OCI-LY3 (cell line): ENCODE data around the gene CYTH3.

Source experiments
- H2AFZ ChIP-seq: fragments of 200-600, 300-600 bp; shearing (Covaris generic); 2 replicates; pipeline ENCODE4 v1.6.0; 2014; ENCODE audit warnings: antibody characterized with exemption, low read depth, low read length
- H3K27ac ChIP-seq: fragments of 200-600, 300-600 bp; sonication (generic); 2 replicates; pipeline ENCODE4 v1.5.1; 2014; ENCODE audit warnings: mild to moderate bottlenecking, low read length, moderate library complexity, mixed read lengths
- H3K27me3 ChIP-seq: fragments of 200-600, 300-600 bp; sonication (generic); 2 replicates; pipeline ENCODE4 v1.6.1; 2014; ENCODE audit warnings: low read depth, low read length, mixed read lengths
- H3K36me3 ChIP-seq: fragments of 200-600, 300-600 bp; sonication (generic); replicated peaks from 2 replicates; pipeline ENCODE3; 2014; ENCODE audit warnings: low read depth, low read length, mixed read lengths
- H3K4me1 ChIP-seq: fragments of 300-600, 200-600 bp; sonication (generic); 2 replicates; pipeline ENCODE4 v1.6.1; 2014; ENCODE audit warnings: low read length, mixed read lengths
- H3K4me2 ChIP-seq: fragments of 200-600, 300-600 bp; sonication (generic); 2 replicates; pipeline ENCODE4 v1.6.1; 2014; ENCODE audit warnings: low read length, mixed read lengths
- H3K4me3 ChIP-seq: fragments of 300-600, 200-600 bp; sonication (generic); 2 replicates; pipeline ENCODE4 v1.5.1; 2014; ENCODE audit warnings: antibody characterized with exemption, mild to moderate bottlenecking, low read length, moderate library complexity
- H3K79me2 ChIP-seq: fragments of 300-600, 200-600 bp; shearing (Covaris generic); 2 replicates; pipeline ENCODE4 v1.6.1; 2014; ENCODE audit warnings: mild to moderate bottlenecking, low read length, mixed read lengths
- H3K9ac ChIP-seq: fragments of 300-600, 200-600 bp; shearing (Covaris generic); 2 replicates; pipeline ENCODE4 v1.6.0; 2014; ENCODE audit warnings: mild to moderate bottlenecking, low read length, moderate library complexity
- H3K9me3 ChIP-seq: fragments of 200-600, 300-600 bp; shearing (Covaris generic); 2 replicates; pipeline ENCODE4 v1.6.1; 2014; ENCODE audit warnings: low read length, mixed read lengths; ENCODE audit not compliant: insufficient read depth
- H4K20me1 ChIP-seq: fragments of 200-600, 300-600 bp; sonication (generic); 2 replicates; pipeline ENCODE4 v1.6.1; 2016; ENCODE audit warnings: low read length, mixed read lengths; ENCODE audit not compliant: insufficient read depth
- CTCF ChIP-seq: fragments of 200-600, 300-600 bp; sonication (generic); IDR thresholded peaks from 2 replicates; pipeline ENCODE4 v1.5.1; 2014; ENCODE audit warnings: antibody characterized with exemption, low read length, low read depth
- EZH2phosphoT487 ChIP-seq: fragments of 200-600 bp; shearing (Covaris generic); IDR thresholded peaks from 2 replicates; pipeline ENCODE4 v1.6.1; 2018; ENCODE audit warnings: antibody characterized with exemption, mixed run types, low read depth

The CYTH3 gene

GRCh38 chr7:6274743-6275142, 2.3 kb upstream of the CYTH3 start:
- no peak for TF ChIP-seq EZH2phosphoT487
- no peak for TF ChIP-seq CTCF
- Histone ChIP-seq H3K36me3 (no peaks in the 10 kb centered on the region), H3K27ac (no peak overlapping the region), H3K4me2 (no peak overlapping the region), H3K9me3 (no peaks in the 10 kb centered on the region), H3K4me3 (no peak overlapping the region), H3K79me2 (no peaks in the 10 kb centered on the region), H3K9ac (no peak overlapping the region), H2AFZ (no peak overlapping the region), H4K20me1 (no peaks in the 10 kb centered on the region), H3K27me3 (peaks cover 17% of the 10 kb centered on the region), H3K4me1 (peaks cover 9% of the 10 kb centered on the region)

GRCh38 chr7:6273917-6274630, 1.6 kb upstream of the CYTH3 start:
- no peaks in the 10 kb centered on the region for H4K20me1 ChIP-seq
- H3K4me1 ChIP-seq = peaks cover 9% of the 10 kb centered on the region
- H3K9me3 ChIP-seq = no peaks in the 10 kb centered on the region
- H3K36me3 ChIP-seq = no peaks in the 10 kb centered on the region
- no peak overlapping the region for H2AFZ ChIP-seq
- no peak overlapping the region for H3K4me3 ChIP-seq
- TF ChIP-seq CTCF (no peak), EZH2phosphoT487 (no peak)
- no peak overlapping the region for H3K27ac ChIP-seq
- peaks cover 17% of the 10 kb centered on the region for H3K27me3 ChIP-seq
- no peak overlapping the region for H3K9ac ChIP-seq
- H3K79me2 ChIP-seq = no peaks in the 10 kb centered on the region
- no peak overlapping the region for H3K4me2 ChIP-seq

GRCh38 chr7:6273380-6273837, 985 bp upstream of the CYTH3 start:
- Histone ChIP-seq H3K27ac (no peak overlapping the region), H3K36me3 (no peaks in the 10 kb centered on the region), H3K27me3 (peaks cover 17% of the 10 kb centered on the region), H3K4me1 (peaks cover 9% of the 10 kb centered on the region), H3K79me2 (no peaks in the 10 kb centered on the region), H3K4me2 (peak overlapping the region; percentile 97), H2AFZ (no peak overlapping the region), H3K9me3 (no peaks in the 10 kb centered on the region), H3K4me3 (no peak overlapping the region), H3K9ac (no peak overlapping the region), H4K20me1 (no peaks in the 10 kb centered on the region)
- TF ChIP-seq EZH2phosphoT487 (no peak), CTCF (no peak)

- H3K79me2 ChIP-seq = no peaks in the 10 kb centered on the region
- H3K27ac ChIP-seq = no peak overlapping the region
- peak overlapping the region; percentile 36; the same call in 1 of the 2 replicates for H2AFZ ChIP-seq
- TF ChIP-seq CTCF = no peak
- TF ChIP-seq EZH2phosphoT487 = no peak
- H3K4me3 ChIP-seq = peak overlapping the region; percentile 97
- peaks cover 17% of the 10 kb centered on the region for H3K27me3 ChIP-seq
- no peaks in the 10 kb centered on the region for H3K9me3 ChIP-seq
- H3K4me2 ChIP-seq = peak overlapping the region; percentile 98
- H3K4me1 ChIP-seq = peaks cover 9% of the 10 kb centered on the region
- no peaks in the 10 kb centered on the region for H3K36me3 ChIP-seq
- peak overlapping the region; percentile 33 for H3K9ac ChIP-seq
- H4K20me1 ChIP-seq = no peaks in the 10 kb centered on the region
These were observed 557 bp downstream of the CYTH3 start for GRCh38 chr7:6271694-6272440.
